Natural killer cell (primary cell): ENCODE data around the gene CEP68. TPM values are rescaled to one million over a fixed set of nuclear protein-coding genes. Genes with fewer than 3 reads are reported as not detected.

Experiments used
- ATAC-seq, 3 donors: fragments of 150-1000 bp in 2 of 3; fragments of 200-7000 bp in 1 of 3; cut with Tn5 transposase; 1 replicate in 1 of 3; 2 replicates in 2 of 3; pipeline ENCODE4 v1.10.0; 2021; ENCODE audit warnings: mild to moderate bottlenecking in 2 of 3, moderate library complexity in 2 of 3
- DNase-seq, 2 donors: peaks; one replicate each; pipeline versions ENCODE4 v3.0.0 to v3.0.0-alpha.2; 2013 to 2021; ENCODE audit warnings: mixed read lengths in 1 of 2
- H3K27ac ChIP-seq: one replicate; pipeline ENCODE4 v1.5.1; 2013; ENCODE audit warnings: mild to moderate bottlenecking, low read length
- H3K27me3 ChIP-seq: one replicate; pipeline ENCODE4 v1.6.1; 2013; ENCODE audit warnings: low read length; ENCODE audit not compliant: control insufficient read depth, insufficient read depth
- H3K36me3 ChIP-seq: one replicate; pipeline ENCODE4 v1.6.1; 2013; ENCODE audit warnings: low read length; ENCODE audit not compliant: control insufficient read depth, insufficient read depth
- H3K4me1 ChIP-seq: one replicate; pipeline ENCODE4 v1.6.1; 2013; ENCODE audit warnings: low read length; ENCODE audit not compliant: control insufficient read depth, insufficient read depth
- H3K4me3 ChIP-seq: one replicate; pipeline ENCODE4 v1.5.1; 2013; ENCODE audit warnings: low read length
- H3K9me3 ChIP-seq: one replicate; pipeline ENCODE4 v1.6.1; 2013; ENCODE audit warnings: low read length; ENCODE audit not compliant: control insufficient read depth, insufficient read depth
- H3K27ac Mint-ChIP-seq, 2 donors: one replicate each; pipeline ENCODE4 v1.8.0; 2022; ENCODE audit warnings: mild to moderate bottlenecking in 2 of 2, mixed read lengths in 2 of 2, moderate library complexity in 1 of 2
- H3K27me3 Mint-ChIP-seq, 2 donors: one replicate each; pipeline ENCODE4 v1.8.0; 2022; ENCODE audit warnings: low read depth in 2 of 2, mixed read lengths in 2 of 2
- H3K36me3 Mint-ChIP-seq: one replicate; pipeline ENCODE4 v1.8.0; 2022; ENCODE audit warnings: mixed read lengths
- H3K4me1 Mint-ChIP-seq, 2 donors: one replicate each; pipeline ENCODE4 v1.8.0; 2022; ENCODE audit warnings: mixed read lengths in 2 of 2
- H3K4me3 Mint-ChIP-seq: one replicate; pipeline ENCODE4 v1.8.0; 2022; ENCODE audit warnings: mild to moderate bottlenecking, moderate library complexity, mixed read lengths
- H3K9me3 Mint-ChIP-seq, 2 donors: one replicate each; pipeline ENCODE4 v1.8.0; 2022; ENCODE audit warnings: mixed read lengths in 2 of 2
- CTCF ChIP-seq: fragments of 200-600 bp; IDR thresholded peaks from one replicate; pipeline ENCODE4 v1.8.0; 2022; ENCODE audit warnings: antibody characterized with exemption
- WGBS: methylation state at CpG from one replicate; pipeline ENCODE4 v1.1.7; 2013; ENCODE audit warnings: missing lambda C conversion rate; ENCODE audit not compliant: insufficient coverage; 5-methylcytosine and 5-hydroxymethylcytosine counted together
- intact Hi-C: fragments of 100-400 bp; cut with micrococcal nuclease; formaldehyde crosslinking; loops from one replicate; pipeline ENCODE4 v1.14.2; 2022
- total RNA-seq, 4 donors: library from RNA; stranded (reverse); fragments of 120-200 nt in 1 of 4; gene quantifications; one replicate each; pipeline versions ENCODE4 v1.2.3 to v1.2.4, GENCODE V29; 2013 to 2022

The CEP68 gene
- total RNA-seq, 3 donors from 2014 or later (not counting 1 experiment from before 2014, with no cell fraction given), result 5.6 to 8.3 (median 5.8) TPM

GRCh38 chr2:65096948-65097347 lies 40.7 kb downstream of the CEP68 start:
- H3K9me3 Mint-ChIP-seq, result no peaks in the 10 kb centered on the region
- Histone ChIP-seq H3K4me1 (no peaks in the 10 kb centered on the region), H3K4me3 (no peak overlapping the region), H3K27ac (no peak overlapping the region), H3K36me3 (peaks cover 56% of the 10 kb centered on the region), H3K27me3 (no peaks in the 10 kb centered on the region), H3K9me3 (no peaks in the 10 kb centered on the region)
- intact Hi-C loops, result no loop called here
- no peak overlapping the region for H3K4me3 Mint-ChIP-seq
- TF ChIP-seq CTCF, result no peak
- H3K4me1 Mint-ChIP-seq, result peaks cover 34 to 41% of the 10 kb centered on the region in 2 donors
- H3K27ac Mint-ChIP-seq, result peak overlapping the region; percentile 33 to 64
- peaks cover 9% of the 10 kb centered on the region for H3K36me3 Mint-ChIP-seq
- H3K27me3 Mint-ChIP-seq, result no peaks in the 10 kb centered on the region
- ATAC-seq (no peak), DNase-seq (no peak)
- 93% methylated on average over 1 of the region's 1 CpG for WGBS

DNA sequence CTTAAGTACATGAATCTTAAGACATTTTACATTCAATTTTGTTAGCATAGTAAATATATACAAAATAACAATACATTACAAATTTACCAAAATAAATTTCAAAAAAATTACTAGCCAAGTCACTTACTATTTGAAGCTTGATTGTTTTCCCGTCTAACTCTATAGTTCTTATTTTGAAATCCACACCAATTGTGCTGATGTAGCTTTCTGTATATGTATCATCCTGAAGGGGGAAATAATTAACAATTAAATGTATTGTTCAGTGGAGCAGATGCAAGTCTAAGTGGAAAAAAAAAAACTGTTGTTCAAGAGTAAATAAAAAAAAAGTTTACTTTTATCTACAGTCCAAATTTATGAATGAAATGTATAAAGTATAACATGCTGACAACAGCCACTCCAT lies 41.6 kb downstream of the CEP68 start:
- WGBS, result no CpG with 5 or more reads among the region's 1 CpG
- Mint-ChIP-seq H3K4me3 (no peak overlapping the region), H3K9me3 (no peaks in the 10 kb centered on the region), H3K27me3 (no peaks in the 10 kb centered on the region), H3K27ac (peak overlapping the region; percentile 33 to 64), H3K4me1 (peaks cover 29 to 38% of the 10 kb centered on the region in 2 donors), H3K36me3 (peaks cover 6% of the 10 kb centered on the region)
- H3K4me1 ChIP-seq, result no peaks in the 10 kb centered on the region
- no peak for TF ChIP-seq CTCF
- peaks cover 54% of the 10 kb centered on the region for H3K36me3 ChIP-seq
- intact Hi-C loops, result no loop called here
- DNase-seq (no peak), ATAC-seq (no peak)
- no peak overlapping the region for H3K27ac ChIP-seq
- H3K27me3 ChIP-seq, result no peaks in the 10 kb centered on the region
- H3K4me3 ChIP-seq, result no peak overlapping the region
- no peaks in the 10 kb centered on the region for H3K9me3 ChIP-seq

GRCh38 chr2:65098741-65099140 lies 42.5 kb downstream of the CEP68 start:
- H3K27ac ChIP-seq, result no peak overlapping the region
- H3K27ac Mint-ChIP-seq, result peak overlapping the region; percentile 33 to 67

More at GRCh38 chr2:65098741-65099140, 42.5 kb downstream of the CEP68 start:
- H3K9me3 Mint-ChIP-seq, result no peaks in the 10 kb centered on the region
- H3K36me3 ChIP-seq, result peaks cover 57% of the 10 kb centered on the region
- no peak overlapping the region for H3K4me3 Mint-ChIP-seq
- H3K9me3 ChIP-seq, result no peaks in the 10 kb centered on the region
- TF ChIP-seq CTCF, result no peak
- H3K4me3 ChIP-seq, result no peak overlapping the region
- H3K36me3 Mint-ChIP-seq, result no peaks in the 10 kb centered on the region
- no peak for DNase-seq
- H3K4me1 ChIP-seq, result no peaks in the 10 kb centered on the region
- intact Hi-C loops, result no loop called here
- ATAC-seq, result no peak
- H3K27me3 Mint-ChIP-seq, result no peaks in the 10 kb centered on the region
- no peaks in the 10 kb centered on the region for H3K27me3 ChIP-seq
- peaks cover 23 to 33% of the 10 kb centered on the region in 2 donors for H3K4me1 Mint-ChIP-seq
- 91% methylated on average over 5 of the region's 5 CpGs for WGBS
